ENCODE results near the gene CASP10.
"Not testable (repeated sequence)": the region's sequence is repeated elsewhere in the genome, so short reads cannot be mapped to it uniquely, and the experiment has no call there.

CASP10 gene

GRCh38 chr2:201156640-201157039 lies 26.3 kb upstream of the CASP10 start:
- no peak for DNase-seq

DNA sequence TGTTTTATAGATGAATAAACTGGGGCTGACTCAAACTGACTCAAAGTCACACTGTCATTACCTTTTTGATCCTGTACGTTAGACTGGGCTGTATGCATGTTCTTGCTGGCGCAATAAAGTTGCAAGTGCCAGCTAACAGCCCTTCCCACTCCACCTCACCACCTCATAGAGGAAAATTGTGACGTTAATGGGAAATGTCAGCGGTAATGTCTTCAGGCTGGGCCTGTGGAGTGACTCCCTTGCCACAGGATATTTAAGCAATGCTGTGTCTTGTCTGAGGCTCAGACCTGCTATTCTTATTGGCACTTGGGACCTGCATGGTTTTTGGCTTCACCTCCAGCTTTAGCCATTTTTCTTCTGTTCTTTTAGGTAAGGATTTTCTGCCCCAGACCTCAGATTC lies 25.2 kb upstream of the CASP10 start:
- no peak for DNase-seq

- peak; percentile 98 for DNase-seq
Measured at GRCh38 chr2:201158111-201158929, 24.6 kb upstream of the CASP10 start.

DNA sequence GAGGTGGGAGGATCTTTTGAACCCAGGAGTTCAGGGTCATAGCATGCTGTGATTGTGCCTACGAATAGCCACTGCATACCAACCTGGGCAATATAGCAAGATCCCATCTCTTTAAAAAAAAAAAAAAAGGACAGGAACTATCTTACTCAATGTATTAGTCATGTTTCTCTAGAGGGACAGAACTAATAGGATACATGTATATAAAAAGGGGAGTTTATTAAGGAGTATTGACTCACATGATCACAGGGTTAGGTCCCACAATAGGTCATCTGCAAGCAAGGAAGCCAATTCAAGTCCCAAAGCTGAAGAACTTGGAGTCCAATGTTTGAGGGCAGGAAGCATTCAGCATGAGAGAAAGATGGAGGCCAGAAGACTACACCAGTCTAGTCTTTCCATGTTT lies 18.8 kb upstream of the CASP10 start:
- DNase-seq, result no peak

DNA sequence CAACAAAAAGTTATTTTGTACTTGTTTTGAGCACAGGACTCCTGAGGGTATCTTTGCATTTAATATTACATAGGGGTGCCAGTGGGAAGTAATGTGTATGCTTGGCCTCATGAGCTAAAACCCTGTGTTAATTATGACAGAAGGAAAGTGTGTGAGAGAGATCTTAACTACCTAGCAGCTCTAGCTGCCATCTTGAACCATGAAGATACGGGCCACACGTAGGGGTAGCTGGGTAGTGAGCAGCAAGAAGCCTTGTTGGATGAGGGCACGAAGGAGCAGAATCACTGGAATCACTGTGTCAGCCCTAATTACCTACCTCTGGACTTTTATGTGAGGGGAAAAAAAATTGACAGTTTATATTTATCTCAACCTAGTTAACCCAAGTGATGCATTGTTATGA lies 15.4 kb upstream of the CASP10 start:
- no peak for DNase-seq

- DNase-seq, result peak; percentile 30
Measured at GRCh38 chr2:201168496-201168895, 14.4 kb upstream of the CASP10 start.

- DNase-seq, result no peak
Measured at GRCh38 chr2:201171259-201171814, 11.6 kb upstream of the CASP10 start.

- DNase-seq, result no peak
Measured at GRCh38 chr2:201172279-201172678, 10.7 kb upstream of the CASP10 start.

- DNase-seq, result peak; percentile 46
Measured at GRCh38 chr2:201174687-201175086, 8.3 kb upstream of the CASP10 start.

- no peak for DNase-seq
Measured at GRCh38 chr2:201176081-201176481, 6.9 kb upstream of the CASP10 start.

DNA sequence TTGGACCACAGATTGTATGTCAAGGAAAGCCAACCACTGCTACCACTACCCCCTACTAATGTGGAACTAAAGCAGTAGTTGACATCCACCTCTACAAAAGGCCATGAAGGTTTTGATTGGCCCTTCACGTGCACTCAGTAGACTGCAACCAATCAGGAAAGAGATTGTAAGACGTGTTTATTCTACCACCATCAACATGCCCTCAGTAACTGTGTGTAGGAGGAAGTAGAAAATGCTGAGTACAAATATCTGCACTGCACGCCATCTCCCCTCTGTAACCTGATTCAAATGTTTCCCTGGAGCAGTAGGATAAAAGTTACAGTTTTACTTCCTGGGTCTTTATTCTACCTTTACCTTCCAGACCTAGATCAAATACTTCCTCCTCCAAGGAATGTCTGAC lies 2.9 kb upstream of the CASP10 start:
- DNase-seq, result peak; percentile 27

GRCh38 chr2:201183365-201183727 lies 405 bp downstream of the CASP10 start:
- no peak for DNase-seq

GRCh38 chr2:201183835-201184234 lies 894 bp downstream of the CASP10 start:
- peak; percentile 43 for DNase-seq

DNA sequence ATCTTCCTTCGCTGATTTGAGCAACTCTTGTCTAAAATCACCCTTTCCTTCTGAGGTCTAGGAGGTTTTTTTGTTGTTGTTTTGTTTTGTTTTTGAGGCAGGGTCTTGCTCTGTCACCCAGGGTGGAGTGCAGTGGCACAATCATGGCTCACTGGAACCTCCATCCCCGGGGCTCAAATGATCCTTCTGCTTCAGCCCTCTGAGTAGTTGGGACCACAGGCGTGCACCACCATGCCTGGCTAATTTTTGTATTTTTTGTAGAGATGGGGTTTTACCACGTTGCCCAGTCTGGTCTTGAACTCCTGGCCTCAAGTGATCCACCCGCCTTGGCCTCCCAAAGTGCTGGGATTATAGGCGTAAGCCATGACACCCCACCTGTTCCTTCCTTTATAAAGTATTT lies 1.3 kb downstream of the CASP10 start:
- not testable (repeated sequence) for DNase-seq

- DNase-seq, result peak; percentile 41
Measured at GRCh38 chr2:201185863-201186262, 2.9 kb downstream of the CASP10 start.

- DNase-seq, result no peak
Measured at GRCh38 chr2:201186982-201187381, 4.0 kb downstream of the CASP10 start.

GRCh38 chr2:201188449-201188848 lies 5.5 kb downstream of the CASP10 start:
- DNase-seq, result peak; percentile 48

GRCh38 chr2:201191132-201191875 lies 8.4 kb downstream of the CASP10 start:
- DNase-seq, result peak; percentile 83

DNA sequence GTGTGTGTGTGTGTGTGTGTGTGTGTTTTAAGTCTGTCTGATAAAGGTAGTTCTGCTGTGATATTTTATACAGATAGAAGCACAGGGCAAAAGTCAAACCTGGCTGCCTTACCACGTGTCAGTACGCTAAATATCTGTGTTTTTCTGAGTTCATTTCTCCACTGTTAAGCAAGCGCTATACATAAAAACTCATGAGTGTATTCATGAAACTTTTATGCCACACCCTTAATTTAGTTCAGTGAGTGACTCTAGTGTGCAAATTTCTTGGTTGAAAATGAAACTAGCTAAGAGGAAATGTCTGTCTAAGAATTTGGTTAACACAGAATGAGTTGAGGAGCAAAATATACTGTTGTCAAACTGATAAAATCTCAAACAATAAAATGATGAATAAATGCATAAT lies 11.2 kb downstream of the CASP10 start:
- DNase-seq, result peak; percentile 48

- no peak for DNase-seq
Measured at GRCh38 chr2:201195331-201195730, 12.4 kb downstream of the CASP10 start.

DNA sequence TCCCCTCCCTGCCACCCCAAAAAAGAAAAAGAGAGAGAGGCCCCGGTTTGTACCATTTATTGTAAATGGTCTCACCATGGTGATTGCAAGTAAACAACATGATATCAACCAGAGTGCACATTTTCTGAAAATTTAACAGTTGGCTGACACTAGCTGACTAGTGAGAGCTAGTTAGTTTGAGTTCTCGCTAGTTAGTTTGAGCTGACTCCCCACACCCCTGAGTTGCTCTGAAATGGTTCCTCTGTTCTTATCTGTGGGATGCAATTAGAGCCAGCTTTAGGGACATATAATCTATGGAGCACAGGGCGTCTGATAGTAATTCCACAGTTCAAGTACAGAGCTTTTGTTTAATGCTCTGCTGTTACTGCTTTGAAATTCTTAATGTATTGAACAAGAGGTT lies 13.1 kb downstream of the CASP10 start:
- DNase-seq, result peak; percentile 84

GRCh38 chr2:201196803-201197202 lies 13.9 kb downstream of the CASP10 start:
- no peak for DNase-seq

DNA sequence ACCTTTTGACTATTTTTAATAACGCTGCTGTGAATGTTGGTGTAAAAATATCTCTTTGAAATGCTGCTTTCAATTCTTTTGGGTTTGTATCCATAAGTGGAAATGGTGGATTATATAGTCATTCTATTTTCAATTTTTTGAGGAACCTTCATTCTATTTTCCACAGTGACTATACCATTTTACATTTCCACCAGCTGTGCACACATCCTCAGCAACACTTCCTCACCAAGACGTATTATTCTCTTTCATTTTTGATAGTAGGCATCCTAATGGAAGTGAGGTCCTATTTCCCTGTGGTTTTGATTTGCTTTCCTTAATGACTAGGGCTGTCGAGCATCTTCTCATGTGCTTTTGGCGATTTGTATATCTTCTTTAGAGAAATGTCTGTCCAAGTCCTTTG lies 14.8 kb downstream of the CASP10 start:
- no peak for DNase-seq

GRCh38 chr2:201199847-201200246 lies 16.9 kb downstream of the CASP10 start:
- no peak for DNase-seq

Data from hematopoietic multipotent progenitor cell treated with erythropoietin and hydrocortisone succinate and interleukin-3 and kit ligand, for 6 days (in vitro differentiated cells).